K562 (cell line): ENCODE measurements around the gene PRKG2. TPM values are rescaled to one million over a fixed set of nuclear protein-coding genes. Genes with fewer than 3 reads are reported as not detected.

Experiments used
- ATAC-seq: fragments of 200-7000 bp; cut with Tn5 transposase; 3 replicates; pipeline ENCODE4 v1.9.1; 2020; ENCODE audit warnings: moderate library complexity
- BruUV-seq: library from RNA; stranded (reverse); fragments of 400-500 nt; replicated peaks from 2 replicates; lab custom pipeline; 2021; lab: Mats Ljungman, UMichigan
- CTCF ChIA-PET: fragments of 300-600 bp; formaldehyde crosslinking; extraction: SDS; loops from one replicate; lab custom pipeline; 2021; ENCODE audit warnings: low intra/inter-chr PET ratio; lab: Yijun Ruan, JAX
- POLR2A ChIA-PET: fragments of 300-600, 350-650 bp; sonication (Branson Sonifier 250); formaldehyde crosslinking; extraction: SDS; loops from one replicate; lab custom pipeline; 2021; ENCODE audit warnings: antibody characterized with exemption, inconsistent platforms; lab: Yijun Ruan, JAX
- DNase-seq, 4 experiments: peaks; one replicate each; pipeline versions ENCODE4 v3.0.0 to v3.0.0-alpha.2; 2011 to 2018; ENCODE audit warnings: low spot score in 3 of 4, mixed read lengths in 3 of 4; ENCODE audit errors: extremely low read depth in 1 of 4
- FAIRE-seq: peaks from 2 replicates; lab custom pipeline; 2011; peaks lifted over from hg19 to GRCh38; lab: Jason Lieb, UNC
- H2AFZ ChIP-seq: 2 replicates; pipeline ENCODE4 v1.6.0; 2011; ENCODE audit warnings: low read depth, low read length, control low read depth, inconsistent platforms
- H3K27ac ChIP-seq: fragments of 200-600 bp; 3 replicates; pipeline ENCODE4 v1.8.0; 2011; ENCODE audit warnings: low read depth, mild to moderate bottlenecking, control low read depth, inconsistent platforms, low read length, moderate library complexity, mixed read lengths; ENCODE audit errors: extremely low read depth
- H3K27me3 ChIP-seq, 2 experiments: fragments of 300-600 bp in 1 of 2; 2 replicates in 1 of 2; 3 replicates in 1 of 2; pipeline versions ENCODE4 v1.6.0 to v1.8.0; 2011; ENCODE audit warnings: inconsistent platforms in 2 of 2, low read length in 2 of 2, mild to moderate bottlenecking in 1 of 2, mixed read lengths in 1 of 2, moderate library complexity in 1 of 2; ENCODE audit not compliant: control insufficient read depth in 2 of 2, insufficient read depth in 2 of 2
- H3K36me3 ChIP-seq: fragments of 300-600 bp; 3 replicates; pipeline ENCODE4 v1.8.0; 2011; ENCODE audit warnings: mild to moderate bottlenecking, low read length, inconsistent platforms; ENCODE audit not compliant: control insufficient read depth, insufficient read depth
- H3K4me1 ChIP-seq, 2 experiments: fragments of 200-600 bp in 1 of 2; replicated peaks in 1 of 2; 2 replicates in 1 of 2; 3 replicates in 1 of 2; pipeline versions ENCODE4 v1.5.1 to v1.8.0; 2011; ENCODE audit warnings: inconsistent platforms in 2 of 2, low read length in 2 of 2, mild to moderate bottlenecking in 1 of 2, mixed read lengths in 1 of 2, moderate library complexity in 1 of 2; ENCODE audit not compliant: control insufficient read depth in 2 of 2, insufficient read depth in 2 of 2
- H3K4me2 ChIP-seq: 2 replicates; pipeline ENCODE4 v1.6.1; 2011; ENCODE audit warnings: low read length, control low read depth, inconsistent platforms, mixed read lengths; ENCODE audit not compliant: insufficient read depth
- H3K4me3 ChIP-seq: fragments of 200-600 bp; sonication (generic), shearing (Covaris generic); 2 replicates; pipeline ENCODE4 v1.5.1; 2016; ENCODE audit warnings: control low read depth, inconsistent platforms
- H3K79me2 ChIP-seq: fragments of 200-600 bp; 3 replicates; pipeline ENCODE4 v1.8.0; 2011; ENCODE audit warnings: low read length, inconsistent platforms; ENCODE audit not compliant: control insufficient read depth, insufficient read depth
- H3K9ac ChIP-seq, 2 experiments: 2 replicates each; pipeline versions ENCODE4 v1.6.0 to v1.6.1; 2011; ENCODE audit warnings: low read depth in 2 of 2, low read length in 2 of 2, control low read depth in 1 of 2, inconsistent platforms in 1 of 2, mild to moderate bottlenecking in 1 of 2, mixed read lengths in 1 of 2; ENCODE audit not compliant: insufficient read depth in 1 of 2
- H3K9me1 ChIP-seq: one replicate; pipeline ENCODE4 v1.6.0; 2011; ENCODE audit warnings: inconsistent platforms, mild to moderate bottlenecking, low read length, moderate library complexity; ENCODE audit not compliant: control insufficient read depth, insufficient read depth
- H3K9me3 ChIP-seq: replicated peaks from 2 replicates; pipeline ENCODE4 v1.5.1; 2011; ENCODE audit warnings: low read depth, low read length, inconsistent platforms; ENCODE audit not compliant: control insufficient read depth, insufficient read depth
- H4K20me1 ChIP-seq: replicated peaks from 2 replicates; pipeline ENCODE4 v1.6.1; 2011; ENCODE audit warnings: low read length, inconsistent platforms, mixed read lengths; ENCODE audit not compliant: control insufficient read depth, insufficient read depth
- CTBP1 ChIP-seq: fragments of 450-650 bp; IDR thresholded peaks from 2 replicates; pipeline ENCODE4 v1.6.1; 2016; ENCODE audit warnings: borderline replicate concordance
- CXXC5 ChIP-seq: fragments of 250-450 bp; sonication (Bioruptor Pico); IDR thresholded peaks from 2 replicates; pipeline ENCODE4 v1.8.0; 2022; ENCODE audit warnings: inconsistent platforms, mild to moderate bottlenecking, moderate library complexity
- EZH2 ChIP-seq: IDR thresholded peaks from 2 replicates; pipeline ENCODE4 v1.6.1; 2012; ENCODE audit warnings: low read depth, mild to moderate bottlenecking, inconsistent platforms, low read length, borderline replicate concordance
- MAFK ChIP-seq: IDR thresholded peaks from 2 replicates; pipeline ENCODE4 v1.6.1; 2011; ENCODE audit warnings: low read length, improper control_type of control experiment
- NFE2 ChIP-seq: IDR thresholded peaks from 2 replicates; pipeline ENCODE4 v1.6.1; 2014; ENCODE audit warnings: antibody characterized with exemption, low read depth
- POLR2AphosphoS5 ChIP-seq: IDR thresholded peaks from 2 replicates; pipeline ENCODE4 v1.6.1; 2011; ENCODE audit warnings: mild to moderate bottlenecking, low read depth, low read length, moderate library complexity; ENCODE audit not compliant: control insufficient read depth, insufficient read depth
- WGBS: fragments of 100-300 bp; shearing (Covaris generic); methylation state at CpG from one replicate; pipeline ENCODE4 v1.1.6; 2016; ENCODE audit warnings: low coverage, mixed read lengths; ENCODE audit not compliant: insufficient coverage; ENCODE audit errors: missing lambda C conversion rate; 5-methylcytosine and 5-hydroxymethylcytosine counted together
- in situ Hi-C: fragments of 300-500 bp; cut with MboI; formaldehyde crosslinking; loops from 4 replicates; pipeline ENCODE4 v1.15.0; 2018; ENCODE audit warnings: inconsistent platforms, mixed read lengths
- intact Hi-C: fragments of 100-400 bp; cut with micrococcal nuclease; formaldehyde crosslinking; loops from 2 replicates; pipeline ENCODE4 v1.14.2; 2022
- polyA plus RNA-seq, 8 experiments: library from polyadenylated mRNA; depleted of rRNA in 4 of 8; stranded (reverse) in 5 of 8; unstranded in 3 of 8; fragments of >200 nt; fragmentation: Nextera tagmentation in 2 of 8; fragmentation: Illumina TruSeq in 1 of 8; extraction: Ambion mirVana in 2 of 8; extraction: Trizol in 1 of 8; gene quantifications; 2 replicates each; pipeline versions ENCODE4 v1.2.1 to v1.2.3, GENCODE V29; 2011 to 2014; ENCODE audit warnings: inconsistent platforms in 1 of 8, missing spikeins in 1 of 8
- total RNA-seq, 7 experiments: library from RNA; depleted of rRNA in 6 of 7; stranded (reverse); fragments of >200 nt in 6 of 7; fragmentation: Illumina TruSeq in 2 of 7; extraction: Trizol in 2 of 7; gene quantifications; 2 replicates each; pipeline versions ENCODE4 v1.2.1 to v1.2.3, GENCODE V29; 2011 to 2021; ENCODE audit warnings: low replicate concordance in 1 of 7

PRKG2 gene
- total and polyA plus RNA-seq, 9 of the 15 experiments (the other 6 are each of a cell fraction or from before 2014, with no cell fraction given) = 0.01 to 0.68 (median 0.34) TPM

- no peak overlapping the region for H3K27ac ChIP-seq
- TF ChIP-seq POLR2AphosphoS5 (no peak), EZH2 (no peak), NFE2 (0 out of 2 replicates have a peak, but pooled peaks have one; percentile 14), CTBP1 (no peak), CXXC5 (CRISPR knock-in tag) (no peak), MAFK (peak; percentile 10; the same call in 1 of the 2 replicates)
- H3K9me3 ChIP-seq = no peaks in the 10 kb centered on the region
- no TSS peak for BruUV-seq
- no peak overlapping the region for H3K4me2 ChIP-seq
- ChIA-PET CTCF (no interaction called here), POLR2A (no interaction called here)
- no peak for FAIRE-seq
- no peaks in the 10 kb centered on the region for H3K4me1 ChIP-seq
- in situ Hi-C loops (no loop called here), intact Hi-C loops (no loop called here)
- no peaks in the 10 kb centered on the region; a peak in 1 of 5 replicates for H3K27me3 ChIP-seq
- no peaks in the 10 kb centered on the region for H4K20me1 ChIP-seq
- H3K9me1 ChIP-seq = no peaks in the 10 kb centered on the region
- DNase-seq = no peak
- no peaks in the 10 kb centered on the region for H3K36me3 ChIP-seq
- WGBS = 3% methylated on average over 3 of the region's 3 CpGs
- no peak for ATAC-seq
- no peak overlapping the region for H3K9ac ChIP-seq
- no peak overlapping the region for H2AFZ ChIP-seq
- H3K4me3 ChIP-seq = no peak overlapping the region
- no peaks in the 10 kb centered on the region for H3K79me2 ChIP-seq
These were observed 6.5 kb upstream of the PRKG2 start for GRCh38 chr4:81221303-81222081.
